Neuronal stem cell (in vitro differentiated cells): ENCODE results near the gene MB.

Experiments used
- DNase-seq: peaks from one replicate; pipeline ENCODE4 v3.0.0-alpha.2; 2013; ENCODE audit warnings: low spot score
- H2AFZ ChIP-seq: one replicate; pipeline ENCODE4 v1.6.1; 2013; ENCODE audit warnings: mild to moderate bottlenecking, low read length, inconsistent platforms
- H2AK5ac ChIP-seq: 2 replicates; pipeline ENCODE4 v1.6.1; 2013; ENCODE audit warnings: low read depth, mild to moderate bottlenecking, inconsistent platforms, low read length, moderate library complexity, mixed read lengths
- H2BK120ac ChIP-seq: 2 replicates; pipeline ENCODE4 v1.6.1; 2013; ENCODE audit warnings: low read depth, mild to moderate bottlenecking, inconsistent platforms, low read length, moderate library complexity, mixed read lengths
- H2BK12ac ChIP-seq: one replicate; pipeline ENCODE4 v1.6.1; 2013; ENCODE audit warnings: low read length, inconsistent platforms
- H2BK15ac ChIP-seq: 2 replicates; pipeline ENCODE4 v1.6.1; 2013; ENCODE audit warnings: mild to moderate bottlenecking, low read length, inconsistent platforms, mixed read lengths
- H2BK5ac ChIP-seq: one replicate; pipeline ENCODE4 v1.6.1; 2013; ENCODE audit warnings: inconsistent platforms, mild to moderate bottlenecking, low read length, moderate library complexity
- H3K14ac ChIP-seq: one replicate; pipeline ENCODE4 v1.6.1; 2013; ENCODE audit warnings: low read length, inconsistent platforms
- H3K18ac ChIP-seq: 2 replicates; pipeline ENCODE4 v1.6.1; 2013; ENCODE audit warnings: low read length, inconsistent platforms
- H3K23ac ChIP-seq: 2 replicates; pipeline ENCODE4 v1.6.1; 2013; ENCODE audit warnings: low read depth, mild to moderate bottlenecking, mixed read lengths, low read length, inconsistent platforms; ENCODE audit not compliant: poor library complexity
- H3K27ac ChIP-seq: replicated peaks from 3 replicates; pipeline ENCODE4 v1.5.1; 2013; ENCODE audit warnings: low read length, inconsistent platforms
- H3K27me3 ChIP-seq, 3 experiments: 2 replicates each; pipeline ENCODE4 v1.6.1; 2013; ENCODE audit warnings: low read length in 3 of 3, mild to moderate bottlenecking in 2 of 3, inconsistent platforms in 1 of 3, low read depth in 1 of 3, mixed read lengths in 1 of 3, moderate library complexity in 1 of 3; ENCODE audit not compliant: control insufficient read depth in 3 of 3, insufficient read depth in 3 of 3
- H3K36me3 ChIP-seq, 2 donors: replicated peaks in 1 of 2; 2 replicates each; pipeline ENCODE4 v1.6.1; 2013; ENCODE audit warnings: low read length in 2 of 2; ENCODE audit not compliant: control insufficient read depth in 2 of 2, insufficient read depth in 2 of 2
- H3K4ac ChIP-seq: 2 replicates; pipeline ENCODE4 v1.6.1; 2013; ENCODE audit warnings: inconsistent platforms, mild to moderate bottlenecking, low read length, moderate library complexity
- H3K4me1 ChIP-seq, 2 donors: 1 replicate in 1 of 2; 2 replicates in 1 of 2; pipeline ENCODE4 v1.6.1; 2013; ENCODE audit warnings: low read length in 2 of 2, low read depth in 1 of 2; ENCODE audit not compliant: control insufficient read depth in 2 of 2, insufficient read depth in 1 of 2
- H3K4me2 ChIP-seq: one replicate; pipeline ENCODE4 v1.6.1; 2013; ENCODE audit warnings: mild to moderate bottlenecking, low read length, inconsistent platforms; ENCODE audit not compliant: insufficient read depth, poor library complexity, severe bottlenecking
- H3K4me3 ChIP-seq, 2 donors: 2 replicates each; pipeline ENCODE4 v1.5.1; 2013; ENCODE audit warnings: low read length in 2 of 2, mild to moderate bottlenecking in 2 of 2, inconsistent platforms in 1 of 2, moderate library complexity in 1 of 2
- H3K79me1 ChIP-seq: one replicate; pipeline ENCODE4 v1.6.1; 2013; ENCODE audit warnings: low read depth, mild to moderate bottlenecking, inconsistent platforms, low read length, moderate library complexity
- H3K9ac ChIP-seq: one replicate; pipeline ENCODE4 v1.6.1; 2013; ENCODE audit warnings: mild to moderate bottlenecking, low read depth, low read length, inconsistent platforms; ENCODE audit not compliant: poor library complexity
- H3K9me3 ChIP-seq, 2 donors: replicated peaks in 1 of 2; 2 replicates each; pipeline versions ENCODE3 to v1.6.1; 2013; ENCODE audit warnings: low read length in 2 of 2, mild to moderate bottlenecking in 2 of 2, inconsistent platforms in 1 of 2, low read depth in 1 of 2, mixed read lengths in 1 of 2, moderate library complexity in 1 of 2; ENCODE audit not compliant: control insufficient read depth in 2 of 2, insufficient read depth in 1 of 2
- H4K8ac ChIP-seq: one replicate; pipeline ENCODE4 v1.6.1; 2013; ENCODE audit warnings: low read depth, mild to moderate bottlenecking, inconsistent platforms, low read length, moderate library complexity
- H4K91ac ChIP-seq: one replicate; pipeline ENCODE4 v1.6.1; 2013; ENCODE audit warnings: low read length, low read depth, mild to moderate bottlenecking, inconsistent platforms; ENCODE audit not compliant: poor library complexity
- WGBS, 2 donors: extraction: QIAGEN DNeasy Blood & Tissue Kit; methylation state at CpG; one replicate each; pipeline ENCODE4 v1.1.7; 2013; ENCODE audit warnings: missing lambda C conversion rate in 2 of 2, mixed read lengths in 1 of 2; ENCODE audit not compliant: insufficient read length in 2 of 2, insufficient replicate concordance in 1 of 2; ENCODE audit errors: extremely low coverage in 2 of 2; 5-methylcytosine and 5-hydroxymethylcytosine counted together

Gene MB

DNA sequence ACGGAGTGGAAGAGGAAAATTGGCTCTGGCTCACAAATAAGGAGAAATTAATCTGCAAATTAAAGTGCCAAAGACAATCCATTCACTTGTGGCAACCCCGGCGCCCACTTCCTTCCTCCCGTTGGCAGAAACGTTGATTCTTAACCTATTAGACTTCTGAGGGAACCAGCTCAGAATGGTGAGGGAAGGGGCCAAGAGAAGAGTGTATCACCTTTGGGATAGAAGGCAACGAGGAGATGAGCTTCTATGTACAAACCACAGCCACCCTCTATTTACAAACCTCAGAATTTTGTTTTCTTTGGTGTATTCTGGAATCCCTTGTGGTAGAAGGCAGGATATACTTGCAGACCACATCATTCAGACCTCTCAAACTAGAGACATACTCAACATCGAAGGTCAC is 1.1 kb downstream of the MB start:
- DNase-seq: no peak
- H3K4me1 ChIP-seq: peaks cover 4 to 7% of the 10 kb centered on the region in 2 donors
- no peak overlapping the region for H3K23ac ChIP-seq
- H3K4ac ChIP-seq: no peak overlapping the region
- H2BK12ac ChIP-seq: no peak overlapping the region
- H3K9me3 ChIP-seq: no peaks in the 10 kb centered on the region
- no peaks in the 10 kb centered on the region for H3K79me1 ChIP-seq
- H3K36me3 ChIP-seq: no peaks in the 10 kb centered on the region
- H3K4me2 ChIP-seq: no peak overlapping the region
- no peak overlapping the region for H3K9ac ChIP-seq
- no peak overlapping the region for H3K27ac ChIP-seq
- H2BK5ac ChIP-seq: no peak overlapping the region
- no peak overlapping the region for H2BK120ac ChIP-seq
- no peak overlapping the region for H4K8ac ChIP-seq
- no peak overlapping the region for H3K18ac ChIP-seq
- no peak overlapping the region for H2AK5ac ChIP-seq
- H3K27me3 ChIP-seq: peaks cover 0 to 27% (median 0%) of the 10 kb centered on the region in 3 experiments
- H3K14ac ChIP-seq: no peak overlapping the region
- H4K91ac ChIP-seq: no peak overlapping the region
- no peak overlapping the region for H2AFZ ChIP-seq
- H3K4me3 ChIP-seq: no peak overlapping the region
- H2BK15ac ChIP-seq: no peak overlapping the region
- no CpG with 5 or more reads among the region's 7 CpGs for WGBS, 2 donors

DNA sequence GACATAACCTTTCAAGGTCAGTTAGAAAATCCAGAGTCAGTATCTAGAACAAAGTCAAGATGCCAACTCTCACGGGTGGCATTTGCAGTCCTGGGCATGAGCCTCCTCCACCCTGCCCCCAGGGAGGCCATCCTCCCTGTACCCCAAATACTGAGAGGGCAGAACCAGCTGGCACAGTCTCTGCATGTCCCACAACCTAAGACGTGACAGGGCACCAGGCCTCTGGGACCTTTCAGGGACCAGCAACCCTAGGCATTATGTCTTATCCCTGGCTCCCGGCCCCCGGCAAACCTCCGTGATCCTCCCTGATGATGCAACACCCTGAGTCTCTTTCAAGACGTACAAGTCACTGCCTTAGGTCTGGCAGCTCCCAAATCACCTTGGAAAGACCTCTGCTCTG is 2.0 kb downstream of the MB start:
- Histone ChIP-seq H3K79me1 (no peaks in the 10 kb centered on the region), H3K36me3 (no peaks in the 10 kb centered on the region), H3K9ac (no peak overlapping the region), H3K9me3 (no peaks in the 10 kb centered on the region), H2BK12ac (no peak overlapping the region), H3K27me3 (peaks cover 0 to 27% (median 0%) of the 10 kb centered on the region in 3 experiments), H2AK5ac (no peak overlapping the region), H3K23ac (no peak overlapping the region), H2BK5ac (no peak overlapping the region), H2BK15ac (no peak overlapping the region), H2AFZ (no peak overlapping the region), H3K4me3 (no peak overlapping the region), H4K8ac (no peak overlapping the region), H3K4me2 (no peak overlapping the region), H4K91ac (no peak overlapping the region), H3K4me1 (peaks cover 0 to 2% of the 10 kb centered on the region in 2 donors), H3K18ac (no peak overlapping the region), H2BK120ac (no peak overlapping the region), H3K27ac (no peak overlapping the region), H3K14ac (no peak overlapping the region), H3K4ac (no peak overlapping the region)
- WGBS, 2 donors: no CpG with 5 or more reads among the region's 6 CpGs
- no peak for DNase-seq

DNA sequence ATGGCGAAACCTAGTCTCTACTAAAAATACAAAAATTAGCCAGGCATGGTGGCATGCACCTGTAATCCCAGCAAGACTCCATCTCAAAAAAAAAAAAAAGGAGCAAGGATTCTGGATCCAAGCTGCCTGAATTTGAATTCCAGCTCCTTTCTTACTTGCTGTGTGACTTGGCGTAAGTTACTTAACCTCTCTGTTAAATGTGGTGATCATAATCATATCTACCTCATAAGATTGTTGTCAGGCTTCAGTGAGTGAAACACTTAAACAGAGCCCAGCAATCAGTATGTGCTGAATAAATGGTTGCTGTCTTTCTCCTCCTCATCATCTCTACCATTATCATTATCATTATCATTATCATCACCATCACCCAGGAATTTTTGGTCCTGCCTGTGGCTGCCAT is 2.7 kb downstream of the MB start:
- no peak overlapping the region for H2BK15ac ChIP-seq
- H4K91ac ChIP-seq: no peak overlapping the region
- H3K79me1 ChIP-seq: no peaks in the 10 kb centered on the region
- peaks cover 0 to 23% (median 0%) of the 10 kb centered on the region in 3 experiments for H3K27me3 ChIP-seq
- DNase-seq: no peak
- no peak overlapping the region for H2BK12ac ChIP-seq
- H3K9me3 ChIP-seq: no peaks in the 10 kb centered on the region
- no peak overlapping the region for H2AK5ac ChIP-seq
- no peak overlapping the region for H3K4ac ChIP-seq
- H3K23ac ChIP-seq: no peak overlapping the region
- H2BK5ac ChIP-seq: no peak overlapping the region
- H3K4me2 ChIP-seq: no peak overlapping the region
- H3K4me1 ChIP-seq: peaks cover 0 to 2% of the 10 kb centered on the region in 2 donors
- H3K18ac ChIP-seq: no peak overlapping the region
- no peak overlapping the region for H2BK120ac ChIP-seq
- H3K4me3 ChIP-seq: no peak overlapping the region
- no peak overlapping the region for H3K9ac ChIP-seq
- H4K8ac ChIP-seq: no peak overlapping the region
- H3K36me3 ChIP-seq: no peaks in the 10 kb centered on the region
- no CpG with 5 or more reads among the region's 2 CpGs for WGBS, 2 donors
- H3K27ac ChIP-seq: no peak overlapping the region
- H3K14ac ChIP-seq: no peak overlapping the region
- H2AFZ ChIP-seq: no peak overlapping the region

DNA sequence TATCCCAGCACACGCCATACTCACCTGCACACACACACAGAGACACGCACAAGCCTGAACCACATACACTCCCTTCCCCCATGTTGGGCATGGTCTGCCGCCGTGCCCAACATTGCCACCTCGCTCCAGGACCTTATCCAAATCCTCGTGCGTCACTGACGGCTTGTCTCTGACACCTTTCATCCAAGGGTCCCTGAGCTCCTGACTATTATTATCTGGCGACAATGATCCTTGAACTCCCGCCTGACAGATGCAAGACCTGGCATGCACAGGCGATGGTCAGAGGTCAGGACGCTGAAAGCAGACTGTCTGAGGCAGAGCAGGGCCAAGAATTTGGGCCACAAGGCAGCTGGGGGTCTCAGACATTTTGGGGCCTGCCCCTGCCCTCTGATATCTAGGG is 4.2 kb downstream of the MB start:
- no peak overlapping the region for H3K4me2 ChIP-seq
- DNase-seq: no peak
- H3K27me3 ChIP-seq: peaks cover 0 to 22% (median 0%) of the 10 kb centered on the region in 3 experiments
- H3K23ac ChIP-seq: no peak overlapping the region
- H2BK120ac ChIP-seq: no peak overlapping the region
- no peak overlapping the region for H2BK15ac ChIP-seq
- no peak overlapping the region for H3K18ac ChIP-seq
- H2BK12ac ChIP-seq: no peak overlapping the region
- no CpG with 5 or more reads among the region's 12 CpGs for WGBS, 2 donors
- H3K9ac ChIP-seq: no peak overlapping the region
- H3K4me1 ChIP-seq: peaks cover 0 to 4% of the 10 kb centered on the region in 2 donors
- H3K27ac ChIP-seq: no peak overlapping the region
- H3K79me1 ChIP-seq: no peaks in the 10 kb centered on the region
- no peak overlapping the region for H2AK5ac ChIP-seq
- no peak overlapping the region for H3K14ac ChIP-seq
- peak overlapping the region; percentile 1 for H4K91ac ChIP-seq
- H3K36me3 ChIP-seq: no peaks in the 10 kb centered on the region
- no peak overlapping the region for H3K4ac ChIP-seq
- H2AFZ ChIP-seq: no peak overlapping the region
- H3K4me3 ChIP-seq: no peak overlapping the region
- H3K9me3 ChIP-seq: no peaks in the 10 kb centered on the region
- H4K8ac ChIP-seq: no peak overlapping the region
- no peak overlapping the region for H2BK5ac ChIP-seq
